ENCODE data around the gene ZFHX3. TPM values are rescaled to one million over a fixed set of nuclear protein-coding genes. Genes with fewer than 3 reads are reported as not detected.

Gene ZFHX3
- total RNA-seq, 2 experiments from 2014 or later: 0.38 to 0.43 TPM

DNA sequence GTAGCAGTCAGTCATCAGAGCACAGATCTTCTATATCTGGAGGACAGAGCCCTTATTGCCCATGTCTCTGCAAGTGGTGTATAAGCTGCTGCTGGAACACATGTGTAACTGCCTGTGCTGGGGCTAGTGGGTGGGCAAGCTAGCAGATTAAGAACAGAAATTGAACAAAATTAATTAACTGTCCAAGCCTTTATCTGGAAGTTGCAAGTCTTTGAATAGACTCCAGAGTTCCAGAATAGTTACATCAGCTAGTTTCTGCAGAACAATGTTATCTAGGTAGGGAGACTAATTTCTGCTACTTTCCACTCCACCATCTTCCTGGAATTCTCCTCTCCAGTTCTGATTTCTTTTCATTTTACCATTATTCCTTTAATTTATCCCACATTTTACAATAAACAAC, 287.3 kb downstream of the ZFHX3 start:
- H3K36me3 Mint-ChIP-seq (ENCODE audit: low read depth): no peaks in the 10 kb centered on the region
- H3K4me1 Mint-ChIP-seq: no peaks in the 10 kb centered on the region
- H3K9me3 Mint-ChIP-seq: peaks cover 2% of the 10 kb centered on the region
- DNase-seq: no peak
- no peak overlapping the region for H3K4me3 Mint-ChIP-seq
- POLR2A ChIA-PET: no interaction called here
- H3K27ac Mint-ChIP-seq: no peak overlapping the region
- CTCF ChIA-PET: no interaction called here
- no peaks in the 10 kb centered on the region for H3K27me3 Mint-ChIP-seq

GRCh38 chr16:72753881-72754280, 294.0 kb downstream of the ZFHX3 start:
- Mint-ChIP-seq H3K36me3 (ENCODE audit: low read depth) (no peaks in the 10 kb centered on the region), H3K4me3 (no peak overlapping the region), H3K27ac (no peak overlapping the region), H3K4me1 (no peaks in the 10 kb centered on the region), H3K9me3 (no peaks in the 10 kb centered on the region), H3K27me3 (no peaks in the 10 kb centered on the region)
- ChIA-PET POLR2A (interaction anchor here (0.7 kb wide), 1 partner anchor 351 kb away, joined by 3 read pairs; no protein-coding TSS in a partner anchor), CTCF (no interaction called here)
- no peak for DNase-seq

- Mint-ChIP-seq H3K9me3 (no peaks in the 10 kb centered on the region), H3K36me3 (ENCODE audit: low read depth) (no peaks in the 10 kb centered on the region), H3K27me3 (no peaks in the 10 kb centered on the region), H3K4me3 (no peak overlapping the region), H3K27ac (no peak overlapping the region), H3K4me1 (no peaks in the 10 kb centered on the region)
- CTCF ChIA-PET: no interaction called here
- POLR2A ChIA-PET: interaction anchor here (0.5 kb wide), 1 partner anchor 48 kb away, joined by 3 read pairs; no protein-coding TSS in a partner anchor
- DNase-seq: no peak
Observed at GRCh38 chr16:72752004-72752695, 295.8 kb downstream of the ZFHX3 start.

- H3K9me3 Mint-ChIP-seq: no peaks in the 10 kb centered on the region
- H3K27me3 Mint-ChIP-seq: no peaks in the 10 kb centered on the region
- no peak overlapping the region for H3K4me3 Mint-ChIP-seq
- DNase-seq: no peak
- H3K4me1 Mint-ChIP-seq: no peaks in the 10 kb centered on the region
- ChIA-PET POLR2A (no interaction called here), CTCF (no interaction called here)
- H3K27ac Mint-ChIP-seq: no peak overlapping the region
- H3K36me3 Mint-ChIP-seq (ENCODE audit: low read depth): no peaks in the 10 kb centered on the region
Observed at GRCh38 chr16:72751076-72751475, 296.9 kb downstream of the ZFHX3 start.

DNA sequence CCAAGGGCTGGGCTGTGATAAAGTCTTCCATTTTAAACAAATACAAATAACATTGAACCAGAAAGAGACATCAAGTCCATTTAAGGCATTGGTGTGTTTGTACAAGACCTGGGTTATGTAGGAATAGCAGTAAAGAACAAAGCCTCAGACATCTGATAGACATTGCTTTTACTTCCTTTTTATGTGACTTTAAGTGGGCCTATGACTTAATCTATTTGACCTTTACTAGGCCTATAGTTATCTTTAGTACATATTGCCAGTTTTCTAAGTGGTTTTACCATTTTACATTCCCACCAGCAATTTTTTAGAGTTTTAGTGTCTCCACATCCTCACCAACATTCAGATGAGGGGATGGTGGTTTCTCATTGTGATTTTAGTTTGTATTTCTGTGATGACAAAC, 298.8 kb downstream of the ZFHX3 start:
- Mint-ChIP-seq H3K4me1 (no peaks in the 10 kb centered on the region), H3K27me3 (no peaks in the 10 kb centered on the region), H3K27ac (no peak overlapping the region), H3K9me3 (no peaks in the 10 kb centered on the region), H3K4me3 (no peak overlapping the region), H3K36me3 (ENCODE audit: low read depth) (no peaks in the 10 kb centered on the region)
- DNase-seq: no peak
- ChIA-PET CTCF (no interaction called here), POLR2A (no interaction called here)

- CTCF ChIA-PET: no interaction called here
- H3K27me3 Mint-ChIP-seq: no peaks in the 10 kb centered on the region
- no peaks in the 10 kb centered on the region for H3K36me3 Mint-ChIP-seq (ENCODE audit: low read depth)
- no peak for DNase-seq
- H3K27ac Mint-ChIP-seq: no peak overlapping the region
- POLR2A ChIA-PET: no interaction called here
- H3K4me3 Mint-ChIP-seq: no peak overlapping the region
- no peaks in the 10 kb centered on the region for H3K4me1 Mint-ChIP-seq
- H3K9me3 Mint-ChIP-seq: no peaks in the 10 kb centered on the region
Observed at GRCh38 chr16:72744076-72744793, 303.7 kb downstream of the ZFHX3 start.

- Mint-ChIP-seq H3K27ac (no peak overlapping the region), H3K4me1 (no peaks in the 10 kb centered on the region), H3K4me3 (no peak overlapping the region), H3K27me3 (no peaks in the 10 kb centered on the region), H3K36me3 (ENCODE audit: low read depth) (no peaks in the 10 kb centered on the region), H3K9me3 (no peaks in the 10 kb centered on the region)
- POLR2A ChIA-PET: no interaction called here
- CTCF ChIA-PET: no interaction called here
- DNase-seq: no peak
Observed at GRCh38 chr16:72743011-72743761, 304.7 kb downstream of the ZFHX3 start.

DNA sequence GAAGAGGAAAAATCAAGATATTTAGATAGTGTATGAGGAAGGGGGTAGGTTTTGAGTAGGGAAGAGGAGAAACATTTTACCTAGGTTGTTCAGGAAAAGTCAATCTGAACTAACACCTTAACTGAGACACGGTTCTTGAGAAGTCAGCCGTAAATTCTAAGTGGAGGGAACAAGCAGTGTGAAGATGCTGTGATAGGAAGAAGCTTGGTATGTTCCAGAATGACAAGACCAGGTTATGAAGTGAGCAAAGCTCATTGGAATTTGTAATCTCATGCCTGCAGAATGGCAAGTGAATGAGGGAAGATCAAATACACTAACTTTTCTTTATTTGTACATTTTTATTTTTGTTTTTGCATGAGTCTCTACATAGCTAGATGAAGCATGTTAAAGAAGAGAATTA, 307.6 kb downstream of the ZFHX3 start:
- CTCF ChIA-PET: no interaction called here
- no peak overlapping the region for H3K27ac Mint-ChIP-seq
- no peak overlapping the region for H3K4me3 Mint-ChIP-seq
- POLR2A ChIA-PET: no interaction called here
- no peaks in the 10 kb centered on the region for H3K4me1 Mint-ChIP-seq
- H3K9me3 Mint-ChIP-seq: no peaks in the 10 kb centered on the region
- no peaks in the 10 kb centered on the region for H3K27me3 Mint-ChIP-seq
- DNase-seq: no peak
- H3K36me3 Mint-ChIP-seq (ENCODE audit: low read depth): no peaks in the 10 kb centered on the region

GRCh38 chr16:72739577-72739976, 308.4 kb downstream of the ZFHX3 start:
- H3K4me3 Mint-ChIP-seq: no peak overlapping the region
- H3K27me3 Mint-ChIP-seq: no peaks in the 10 kb centered on the region
- H3K27ac Mint-ChIP-seq: no peak overlapping the region
- DNase-seq: no peak
- POLR2A ChIA-PET: no interaction called here
- CTCF ChIA-PET: no interaction called here
- no peaks in the 10 kb centered on the region for H3K36me3 Mint-ChIP-seq (ENCODE audit: low read depth)
- H3K4me1 Mint-ChIP-seq: no peaks in the 10 kb centered on the region
- H3K9me3 Mint-ChIP-seq: peaks cover under 1% of the 10 kb centered on the region

GRCh38 chr16:72736074-72736473, 311.9 kb downstream of the ZFHX3 start:
- H3K27me3 Mint-ChIP-seq: peaks cover 2% of the 10 kb centered on the region
- ChIA-PET CTCF (no interaction called here), POLR2A (no interaction called here)
- no peak overlapping the region for H3K4me3 Mint-ChIP-seq
- peaks cover 3% of the 10 kb centered on the region for H3K9me3 Mint-ChIP-seq
- no peak overlapping the region for H3K27ac Mint-ChIP-seq
- no peak for DNase-seq
- no peaks in the 10 kb centered on the region for H3K4me1 Mint-ChIP-seq
- no peaks in the 10 kb centered on the region for H3K36me3 Mint-ChIP-seq (ENCODE audit: low read depth)

All from activated CD4-positive, alpha-beta memory T cell treated with anti-CD3 and anti-CD28 coated beads, Interleukin-2, amount 10 ng/mL, durations not matched to agents 7 days and 5 days (primary cell).